LHCN-M2 (cell line): ENCODE data around the gene UPK2. TPM values are rescaled to one million over a fixed set of nuclear protein-coding genes. Genes with fewer than 3 reads are reported as not detected.
"Not testable (repeated sequence)": the region's sequence is repeated elsewhere in the genome, so short reads cannot be mapped to it uniquely, and the experiment has no call there.

Source experiments
- DNase-seq: peaks from one replicate; pipeline ENCODE4 v3.0.0-alpha.2; 2012; ENCODE audit warnings: low read depth
- total RNA-seq: library from RNA; depleted of rRNA; stranded (reverse); fragments of >200 nt; gene quantifications from 2 replicates; pipeline ENCODE4 v1.2.3, GENCODE V29; 2014

Gene UPK2
- total RNA-seq, 1 experiment from 2014 or later, result not detected

DNA sequence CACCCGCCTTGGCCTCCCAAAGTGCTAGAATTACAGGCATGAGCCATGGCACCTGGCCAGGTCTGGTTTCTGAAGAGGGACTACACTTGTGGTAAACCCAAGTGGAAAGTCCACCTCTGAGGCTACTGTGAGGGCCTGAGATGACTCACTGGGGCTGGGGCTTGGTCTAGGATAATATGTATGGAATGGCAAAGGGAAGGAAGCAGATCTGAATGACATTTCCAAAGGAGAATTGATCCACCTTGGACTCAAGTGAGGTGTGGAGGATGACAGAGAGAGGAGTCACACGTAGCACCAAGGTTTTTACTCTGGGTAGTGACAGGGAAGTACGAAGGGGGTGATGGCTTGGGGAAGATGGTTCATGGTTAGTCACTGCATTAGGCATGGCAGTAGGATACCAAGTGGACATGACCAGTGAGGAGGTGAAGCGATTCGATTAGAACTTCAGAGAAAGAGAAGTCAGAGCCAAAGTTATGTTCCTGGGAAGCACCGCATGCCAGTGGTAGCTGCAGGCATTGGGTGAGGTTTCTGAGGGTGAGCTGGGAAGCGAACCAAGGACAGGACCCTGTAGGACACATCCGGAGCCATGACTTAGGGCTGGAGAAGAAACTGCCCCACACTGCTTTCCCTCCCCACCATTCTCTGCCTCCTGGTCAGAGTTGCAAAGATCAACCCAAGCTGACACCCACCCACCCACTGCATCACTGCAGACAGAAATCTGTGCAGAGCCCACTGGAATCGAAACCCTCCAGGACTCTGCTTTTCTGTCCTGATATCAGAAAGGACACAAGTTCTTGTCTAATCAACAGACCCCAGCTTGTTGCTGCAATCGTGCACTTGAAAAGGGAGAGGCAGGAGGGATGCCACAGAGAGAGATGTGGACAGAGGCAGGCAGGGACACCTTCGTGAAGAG is 17.4 kb upstream of the UPK2 start:
- peak; percentile 63 for DNase-seq

GRCh38 chr11:118939404-118939915 is 16.6 kb upstream of the UPK2 start:
- DNase-seq, result no peak

GRCh38 chr11:118939953-118940598 is 16.0 kb upstream of the UPK2 start:
- no peak for DNase-seq

GRCh38 chr11:118947091-118947490 is 9.0 kb upstream of the UPK2 start:
- DNase-seq, result no peak

- DNase-seq, result no peak
These were observed 8.1 kb upstream of the UPK2 start for GRCh38 chr11:118948000-118948399.

DNA sequence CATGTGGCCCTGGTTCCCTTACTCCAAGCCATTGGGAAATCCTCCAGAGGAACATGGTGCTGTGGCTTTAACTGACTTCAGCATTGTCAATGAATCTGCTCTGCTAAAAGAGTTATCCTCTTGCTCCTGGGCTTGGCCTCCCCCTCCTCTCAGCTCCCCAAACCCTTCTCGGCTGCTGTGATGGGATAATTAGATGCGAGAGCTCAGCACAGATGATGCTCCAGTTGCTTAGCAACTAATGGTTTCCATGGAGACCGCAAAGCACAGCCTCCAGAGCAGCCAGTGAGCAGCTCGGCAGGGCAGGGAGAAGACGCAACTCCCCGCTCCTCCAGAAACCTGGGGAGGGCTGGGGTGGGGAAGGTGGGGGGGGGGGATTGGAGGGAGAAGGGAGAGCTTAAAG is 2.8 kb upstream of the UPK2 start:
- peak; percentile 35 for DNase-seq

DNA sequence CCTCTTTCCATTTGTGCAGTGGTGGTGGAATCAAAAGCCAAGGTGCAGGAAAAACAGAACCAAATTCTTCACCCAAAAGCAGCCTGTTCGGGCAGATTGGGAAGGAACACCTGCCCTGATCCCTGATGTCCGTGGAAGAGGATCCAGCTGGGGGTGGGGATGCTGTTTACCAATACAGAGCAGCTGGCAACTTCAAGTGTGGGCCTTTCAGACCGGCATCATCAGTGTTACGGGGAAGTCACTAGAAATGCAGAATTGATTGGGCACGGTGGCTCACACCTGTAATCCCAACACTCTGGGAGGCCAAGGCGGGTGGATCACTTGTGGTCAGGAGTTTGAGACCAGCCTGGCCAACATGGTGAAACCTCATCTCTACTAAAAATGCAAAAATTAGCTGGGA is 2.1 kb upstream of the UPK2 start:
- not testable (repeated sequence) for DNase-seq

DNA sequence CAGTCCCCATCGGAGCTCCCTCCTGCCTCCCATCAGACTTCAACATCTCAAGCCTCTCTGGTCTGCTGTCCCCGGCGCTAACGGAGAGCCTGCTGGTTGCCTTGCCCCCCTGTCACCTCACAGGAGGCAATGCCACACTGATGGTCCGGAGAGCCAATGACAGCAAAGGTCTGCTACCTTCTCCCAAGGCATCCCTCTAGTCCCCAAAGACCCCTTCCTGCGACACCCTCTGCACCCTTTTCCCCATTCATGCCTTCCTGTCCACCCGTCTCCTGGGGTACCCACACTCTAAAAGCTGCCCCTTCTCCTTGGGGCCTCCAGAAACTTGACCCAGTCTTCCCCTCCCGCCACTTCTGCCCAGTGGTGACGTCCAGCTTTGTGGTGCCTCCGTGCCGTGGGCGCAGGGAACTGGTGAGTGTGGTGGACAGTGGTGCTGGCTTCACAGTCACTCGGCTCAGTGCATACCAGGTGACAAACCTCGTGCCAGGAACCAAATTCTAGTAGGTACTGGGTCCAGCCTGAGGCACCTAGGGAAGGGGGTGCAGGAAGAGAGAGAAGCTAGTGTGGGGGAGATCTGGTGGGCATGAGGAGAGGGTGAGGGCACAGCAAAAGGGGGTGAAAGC is 860 bp downstream of the UPK2 start:
- DNase-seq, result no peak

GRCh38 chr11:118957549-118957948 is 1.5 kb downstream of the UPK2 start:
- DNase-seq, result no peak

GRCh38 chr11:118957968-118958367 is 1.9 kb downstream of the UPK2 start:
- DNase-seq, result no peak

- DNase-seq, result no peak
These were observed 2.5 kb downstream of the UPK2 start for GRCh38 chr11:118958577-118958976.

- DNase-seq, result no peak
These were observed 5.1 kb downstream of the UPK2 start for GRCh38 chr11:118961189-118961588.

GRCh38 chr11:118961591-118961990 is 5.5 kb downstream of the UPK2 start:
- DNase-seq, result peak; percentile 24

- not testable (repeated sequence) for DNase-seq
These were observed 13.4 kb downstream of the UPK2 start for GRCh38 chr11:118969508-118969907.

DNA sequence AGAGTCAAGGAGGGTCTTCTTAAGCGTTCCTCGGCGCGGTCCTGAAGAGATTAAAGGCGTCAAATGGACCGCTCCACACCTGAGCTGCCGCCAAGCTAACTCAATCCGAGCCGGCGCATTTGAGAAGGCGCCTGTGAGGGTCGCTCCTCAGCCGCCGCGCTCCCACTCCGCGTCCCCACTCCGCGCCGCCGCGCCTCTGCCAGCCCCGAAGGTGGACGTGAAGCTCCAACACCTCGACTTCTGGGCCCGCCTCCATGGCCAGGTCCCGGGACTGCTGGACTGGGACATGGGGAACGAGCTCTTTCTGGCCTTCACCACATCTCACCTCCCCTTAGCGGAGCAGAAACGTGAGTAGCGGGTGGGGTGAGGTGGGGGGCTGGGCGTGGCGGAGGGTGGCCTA is 15.5 kb downstream of the UPK2 start, which contains the start of gene FOXR1:
FOXR1 (plus strand) TSS at position 116 of the 400 bp plus-strand sequence; CDS start at position 287, 171 bp downstream.
- DNase-seq, result no peak

DNA sequence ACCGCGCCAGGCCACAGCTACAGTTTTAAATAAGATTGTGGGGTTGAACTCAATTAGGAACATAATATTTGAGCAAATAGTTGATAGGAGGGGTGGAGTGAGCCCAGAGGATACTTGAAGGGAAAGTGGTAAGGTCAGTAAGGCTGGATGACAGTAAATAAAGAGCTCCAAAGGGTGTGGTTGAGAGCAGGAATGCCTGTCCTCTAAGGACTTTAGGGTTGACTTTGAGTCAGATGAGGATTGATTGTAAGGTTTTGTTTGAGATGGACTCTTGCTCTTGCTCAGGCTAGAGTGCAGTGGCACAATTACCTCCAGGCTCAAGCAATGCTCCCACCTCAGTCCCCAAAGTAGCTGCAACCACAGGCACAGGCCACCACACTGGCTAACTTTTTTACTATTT is 17.9 kb downstream of the UPK2 start:
- DNase-seq, result no peak

DNA sequence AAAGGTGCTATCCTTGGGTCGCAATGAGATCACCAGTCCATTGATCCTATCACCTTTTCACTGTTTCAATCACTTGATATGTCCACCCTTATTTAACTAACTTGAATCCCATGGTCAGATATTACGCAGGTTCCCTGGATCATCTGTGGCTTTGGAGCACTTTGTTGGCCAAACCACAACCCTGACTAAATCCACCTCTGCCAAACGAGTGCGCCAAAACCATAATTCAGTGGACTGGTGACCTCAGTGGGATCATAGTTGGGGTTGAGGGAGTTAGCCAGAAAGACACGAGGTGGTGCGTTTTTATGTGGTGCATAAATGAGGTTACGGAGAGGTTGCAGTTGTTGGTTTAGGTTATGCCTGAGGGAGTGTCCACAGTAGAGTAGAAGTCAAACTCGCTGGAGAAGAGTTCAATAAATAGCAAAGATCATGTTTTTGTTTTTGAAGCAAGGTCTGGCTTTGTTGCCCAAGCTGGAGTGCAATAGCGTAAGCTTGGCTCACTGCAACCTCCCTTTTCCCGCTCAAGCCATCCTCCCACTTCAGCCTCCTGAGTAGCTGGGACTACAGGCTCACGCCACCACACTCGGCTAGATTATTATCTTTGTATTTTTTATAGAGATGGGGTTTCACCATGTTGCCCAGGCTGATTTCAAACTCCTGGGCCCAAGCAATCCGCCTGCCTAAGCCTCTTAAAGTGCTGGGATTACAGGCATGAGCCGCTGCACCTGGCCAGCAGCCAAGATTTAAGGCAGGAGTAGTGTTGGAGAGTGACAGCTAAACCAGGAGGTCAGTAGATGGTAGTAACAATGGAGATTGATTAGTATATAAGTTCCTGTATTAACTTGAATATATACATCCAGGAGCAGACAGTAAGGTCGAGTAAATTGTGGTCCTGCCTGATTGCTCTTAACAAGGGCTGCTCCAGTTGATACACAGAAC is 19.9 kb downstream of the UPK2 start:
- DNase-seq, result peak; percentile 22

- no peak for DNase-seq
These were observed 23.3 kb downstream of the UPK2 start for GRCh38 chr11:118979434-118979833.

DNA sequence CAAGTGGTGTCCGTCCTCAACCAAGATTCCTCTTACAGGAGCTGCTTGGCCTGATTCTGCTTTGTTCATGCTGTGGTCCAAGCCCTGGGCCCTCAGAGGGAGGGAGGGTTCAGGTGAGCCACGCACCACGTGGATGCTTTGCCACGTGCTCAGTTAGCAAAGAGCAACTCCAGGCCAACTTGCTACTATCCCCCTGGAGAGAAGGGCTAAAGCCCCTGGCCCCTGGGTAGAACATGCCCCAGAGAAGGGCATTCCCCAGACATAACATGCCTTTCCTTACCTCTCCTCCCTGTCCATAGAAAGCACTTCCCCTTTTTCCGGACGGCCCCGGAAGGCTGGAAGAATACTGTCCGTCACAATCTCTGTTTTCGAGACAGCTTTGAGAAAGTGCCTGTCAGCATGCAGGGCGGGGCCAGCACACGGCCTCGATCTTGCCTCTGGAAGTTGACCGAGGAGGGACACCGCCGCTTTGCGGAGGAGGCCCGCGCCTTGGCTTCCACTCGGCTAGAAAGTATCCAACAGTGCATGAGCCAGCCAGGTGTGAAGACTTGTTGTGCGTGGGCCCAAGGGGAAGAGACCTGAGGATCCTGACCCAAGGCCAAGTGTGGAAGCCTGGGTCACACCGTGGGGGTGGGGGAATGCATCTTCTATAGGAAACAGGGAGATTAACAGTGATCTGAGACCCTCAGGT is 24.2 kb downstream of the UPK2 start:
- no peak for DNase-seq

GRCh38 chr11:118984337-118984736 is 28.2 kb downstream of the UPK2 start:
- DNase-seq, result not testable (repeated sequence)
